Erythroblast (primary cell): ENCODE results near the gene AKAP13.

Source experiments
- GATA1 ChIP-seq: IDR thresholded peaks from 2 replicates; pipeline ENCODE4 v1.6.1; 2011; ENCODE audit warnings: low read depth, mild to moderate bottlenecking, control low read depth, low read length, moderate library complexity
- POLR2A ChIP-seq: IDR thresholded peaks from 2 replicates; pipeline ENCODE4 v1.6.1; 2011; ENCODE audit warnings: mild to moderate bottlenecking, low read length

DNA sequence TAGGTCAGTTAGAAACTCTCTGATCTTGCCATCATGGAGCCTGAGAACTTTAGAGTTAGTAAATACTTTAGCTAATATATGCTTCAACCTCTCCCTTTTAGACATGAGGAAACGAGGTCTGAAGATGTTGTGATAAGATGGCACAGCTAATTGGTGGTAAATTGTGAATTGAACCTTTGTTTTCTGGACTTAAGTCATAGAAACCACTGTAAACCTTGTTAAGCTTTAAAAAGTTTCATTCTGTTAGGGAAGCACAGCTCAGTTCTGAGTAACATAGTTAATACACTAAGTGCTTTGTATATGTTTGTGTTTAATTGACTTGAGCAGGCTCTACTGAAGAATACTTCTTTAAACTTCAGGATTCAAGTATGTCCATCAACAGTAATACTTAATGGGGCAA, 108.6 kb downstream of the AKAP13 start:
- TF ChIP-seq POLR2A = no peak
- no peak for TF ChIP-seq GATA1
